GM18505 (cell line): ENCODE results near the gene PRCD.
"Not testable (repeated sequence)": the region's sequence is repeated elsewhere in the genome, so short reads cannot be mapped to it uniquely, and the experiment has no call there.

Source experiments
- ATAC-seq: cut with Tn5 transposase; IDR thresholded peaks from one replicate; pipeline ENCODE4 v1.9.1; 2021; ENCODE audit not compliant: unreplicated experiment
- POLR2A ChIP-seq: IDR thresholded peaks from 4 replicates; pipeline ENCODE4 v1.6.1; 2011; ENCODE audit warnings: borderline replicate concordance; ENCODE audit not compliant: insufficient read depth, insufficient read length; ENCODE audit errors: extremely low read depth

PRCD gene

DNA sequence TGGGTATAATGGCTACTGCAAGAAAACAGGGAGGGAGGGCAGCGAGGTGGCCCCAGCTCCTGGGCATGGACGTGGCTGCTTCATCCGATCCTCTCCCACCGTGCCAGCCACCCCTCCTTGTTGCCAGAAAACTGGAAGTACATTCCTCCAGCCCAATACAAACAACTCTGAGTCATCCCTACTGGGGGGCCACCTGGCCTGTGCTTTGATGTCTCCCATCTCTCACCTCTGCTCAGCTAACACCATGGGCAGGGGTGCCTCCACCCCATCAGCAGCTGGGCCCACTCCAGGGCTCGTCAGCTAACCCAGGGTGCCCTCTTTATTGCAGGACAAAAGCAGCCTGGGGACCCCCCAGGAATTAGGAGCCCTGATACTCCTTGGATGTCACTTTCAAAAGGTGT, 40.6 kb upstream of the PRCD start:
- no peak for ATAC-seq
- peak; percentile 32 for TF ChIP-seq POLR2A

DNA sequence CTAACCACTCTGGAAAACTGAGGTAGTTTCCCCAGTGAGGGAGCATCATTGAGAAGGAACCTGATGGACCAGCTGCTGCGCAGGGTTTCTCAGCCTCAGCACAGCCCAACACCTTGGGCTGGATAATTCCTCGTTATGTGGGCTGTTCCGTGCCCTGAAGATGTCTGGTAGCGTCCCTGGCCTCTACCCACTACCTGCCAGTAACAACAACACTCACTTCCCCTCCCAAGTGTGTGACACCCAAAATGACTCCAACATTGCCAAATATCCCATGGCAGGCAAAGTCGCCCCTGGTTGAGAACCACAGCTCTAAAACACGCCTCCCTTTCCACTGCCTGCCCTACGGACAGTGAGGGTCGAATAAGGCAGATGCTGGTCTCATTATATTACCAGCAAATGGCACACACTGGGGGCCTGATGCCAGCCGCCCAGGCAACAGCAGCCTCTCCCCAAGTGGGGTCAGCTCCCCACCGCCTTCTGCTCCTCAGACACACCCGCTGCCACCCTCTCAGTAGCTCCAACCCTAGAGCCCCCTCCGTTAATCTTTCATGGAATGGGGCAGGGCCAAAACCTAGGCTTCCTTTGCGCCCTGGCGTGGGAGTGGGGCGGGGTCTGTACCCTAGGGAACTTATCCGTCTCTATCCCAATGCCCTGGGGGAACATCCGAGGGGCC, 39.6 kb upstream of the PRCD start:
- TF ChIP-seq POLR2A: no peak
- no peak for ATAC-seq

GRCh38 chr17:76500747-76501017, 39.2 kb upstream of the PRCD start:
- no peak for TF ChIP-seq POLR2A
- ATAC-seq: peak; percentile 7

DNA sequence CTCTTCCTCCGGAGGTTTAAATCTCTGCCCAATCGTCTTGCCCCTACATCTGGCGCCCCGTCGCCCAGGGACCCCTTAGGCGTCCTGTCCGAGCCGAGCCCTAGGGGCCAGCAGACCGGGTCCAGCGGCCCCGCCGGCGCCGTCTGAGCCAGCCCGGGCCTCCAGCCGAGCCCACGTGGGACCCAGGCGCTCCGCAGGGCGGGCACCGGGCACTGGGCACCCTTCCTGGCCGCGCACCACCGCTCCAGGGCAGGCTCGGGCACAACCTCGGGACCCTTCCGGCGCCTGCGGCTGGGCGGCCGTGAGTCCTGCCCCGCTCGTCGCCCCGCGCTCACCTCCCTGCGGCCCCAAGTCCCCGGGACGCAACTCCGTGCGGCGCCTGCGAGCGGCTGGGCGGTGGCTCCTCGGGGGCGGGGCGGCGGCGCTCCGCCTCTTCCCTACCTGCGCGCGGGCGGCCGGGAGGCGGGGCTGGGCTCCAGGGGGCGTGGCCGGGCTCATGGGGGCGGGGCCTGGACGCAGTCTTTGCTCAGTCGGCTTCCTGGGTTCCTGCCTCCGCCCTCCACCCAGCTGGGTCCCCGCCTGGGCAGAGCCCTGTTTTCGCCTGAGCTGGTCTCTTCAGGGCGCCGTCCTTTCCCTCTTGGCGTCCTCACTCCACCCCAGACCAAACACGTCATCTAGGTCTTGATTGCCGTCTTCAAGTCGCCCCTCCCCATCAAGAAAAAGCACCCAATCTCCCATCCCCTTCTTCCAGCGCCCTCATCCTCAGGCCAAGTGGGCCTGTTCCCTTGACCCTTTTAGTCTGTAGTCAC, 38.6 kb upstream of the PRCD start, which contains the start of gene RHBDF2:
TSS of gene RHBDF2 (minus strand) at position 406 of the 809 bp plus-strand sequence. CDS start 19,899 bp downstream, outside the sequence.
- TF ChIP-seq POLR2A: peak; percentile 88
- ATAC-seq: peak; percentile 68

GRCh38 chr17:76501827-76502307, 38.0 kb upstream of the PRCD start:
- ATAC-seq: no peak

GRCh38 chr17:76502341-76503211, 37.3 kb upstream of the PRCD start:
- ATAC-seq: no peak
- no peak for TF ChIP-seq POLR2A

More at GRCh38 chr17:76501827-76502307, 38.0 kb upstream of the PRCD start:
- no peak for TF ChIP-seq POLR2A

GRCh38 chr17:76504117-76504516, 35.7 kb upstream of the PRCD start:
- ATAC-seq: no peak
- no peak for TF ChIP-seq POLR2A

GRCh38 chr17:76506408-76507345, 33.2 kb upstream of the PRCD start:
- ATAC-seq: peak; percentile 56
- no peak for TF ChIP-seq POLR2A

- not testable (repeated sequence) for ATAC-seq
These were observed 31.3 kb upstream of the PRCD start for GRCh38 chr17:76508472-76509063.

DNA sequence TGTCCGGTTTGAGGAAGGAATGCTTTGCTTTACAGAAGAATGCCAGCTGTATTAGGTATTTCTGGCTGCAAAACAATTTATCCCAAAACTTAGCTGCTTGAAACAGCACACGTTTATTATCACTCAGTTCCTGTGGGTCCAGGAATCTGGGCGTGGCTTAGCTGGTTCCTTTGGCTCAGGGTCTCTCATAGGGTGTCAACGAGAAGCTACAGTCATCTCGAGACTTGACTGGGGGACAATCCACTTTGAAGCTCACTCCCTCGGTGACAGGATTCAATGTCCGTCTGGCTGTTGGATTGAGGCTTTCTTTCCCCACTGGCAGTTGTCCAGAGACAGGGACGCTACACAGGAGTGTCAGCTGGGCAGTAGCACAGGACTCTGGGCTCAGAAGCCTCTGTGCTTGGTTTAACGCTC, 29.0 kb upstream of the PRCD start:
- no peak for ATAC-seq
- TF ChIP-seq POLR2A: no peak

GRCh38 chr17:76511668-76512365, 28.0 kb upstream of the PRCD start:
- ATAC-seq: no peak
- no peak for TF ChIP-seq POLR2A

DNA sequence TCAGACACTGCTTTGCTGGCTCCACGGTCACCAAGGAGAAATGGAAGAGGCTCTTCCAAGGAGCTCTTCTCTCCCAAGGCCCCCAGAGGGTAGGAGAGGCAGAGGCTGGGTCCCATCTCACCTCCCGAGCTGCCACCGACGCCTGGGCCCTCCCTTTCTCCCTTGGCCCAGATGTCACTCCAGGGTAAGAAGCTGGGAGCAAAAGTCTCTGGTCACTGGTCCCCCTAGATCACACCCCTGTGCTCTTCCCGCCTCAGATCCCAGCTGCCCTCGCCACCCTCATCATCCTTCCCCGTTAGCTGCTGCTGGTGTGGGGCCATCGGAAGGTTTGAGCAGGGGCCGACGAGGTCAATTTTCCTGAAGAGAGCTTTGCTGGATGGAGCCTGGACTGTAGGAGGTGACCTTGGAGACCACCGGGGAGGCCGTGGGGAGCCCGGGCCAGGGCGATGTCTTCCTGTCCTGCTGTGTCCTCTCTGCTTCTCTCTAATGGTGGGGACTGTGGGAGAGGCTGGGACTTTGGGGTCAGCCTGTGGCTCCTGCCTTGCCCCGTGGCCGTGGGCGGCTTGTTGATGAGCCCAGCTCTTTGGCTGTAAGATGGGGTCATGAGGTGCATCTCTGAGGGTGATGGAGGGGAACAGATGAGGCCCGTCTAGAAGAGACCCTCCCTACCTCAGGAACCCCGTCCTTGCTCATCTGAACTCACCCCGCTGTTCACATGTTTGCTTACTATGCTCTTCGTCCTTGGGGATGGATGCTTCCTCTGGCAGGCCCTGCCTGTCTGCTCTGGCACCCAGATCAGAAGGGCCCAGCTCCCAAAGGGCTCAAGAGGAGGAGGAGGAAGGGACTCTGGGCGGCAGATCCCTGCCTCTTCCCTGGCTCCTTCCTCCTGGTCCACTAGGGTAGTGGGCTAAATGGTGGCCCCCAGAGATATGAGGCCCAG, 27.2 kb upstream of the PRCD start:
- no peak for TF ChIP-seq POLR2A
- ATAC-seq: no peak
